Bronchial epithelial cell (primary cell): ENCODE measurements around the gene NELFA. TPM values are rescaled to one million over a fixed set of nuclear protein-coding genes. Genes with fewer than 3 reads are reported as not detected.

ENCODE experiments used
- DNase-seq: peaks from one replicate; pipeline ENCODE4 v3.0.0-alpha.2; 2010; ENCODE audit warnings: low read depth
- FAIRE-seq: peaks from 2 replicates; lab custom pipeline; 2011; peaks lifted over from hg19 to GRCh38; lab: Jason Lieb, UNC
- H3K27me3 ChIP-seq: 2 replicates; pipeline ENCODE4 v1.5.1; 2011; ENCODE audit warnings: low read length; ENCODE audit not compliant: control insufficient read depth, insufficient read depth
- H3K36me3 ChIP-seq: 2 replicates; pipeline ENCODE4 v1.5.1; 2011; ENCODE audit warnings: low read length; ENCODE audit not compliant: control insufficient read depth, insufficient read depth
- H3K4me3 ChIP-seq: 2 replicates; pipeline ENCODE4 v1.5.1; 2011; ENCODE audit warnings: mild to moderate bottlenecking, low read depth, low read length, control low read depth
- total RNA-seq: library from RNA; depleted of rRNA; stranded (reverse); fragments of >200 nt; gene quantifications from 2 replicates; pipeline ENCODE4 v1.2.1, GENCODE V29; 2014
- TF ChIP-seq, protein P1 (sequence below): IDR thresholded peaks from 2 replicates; pipeline ENCODE4 v1.5.1; 2011; ENCODE audit warnings: mild to moderate bottlenecking, moderate library complexity, low read length, control low read depth, inconsistent platforms; ENCODE audit not compliant: insufficient read depth, severe bottlenecking

Gene NELFA
- total RNA-seq, 1 donor from 2014 or later, result 14.7 TPM

DNA sequence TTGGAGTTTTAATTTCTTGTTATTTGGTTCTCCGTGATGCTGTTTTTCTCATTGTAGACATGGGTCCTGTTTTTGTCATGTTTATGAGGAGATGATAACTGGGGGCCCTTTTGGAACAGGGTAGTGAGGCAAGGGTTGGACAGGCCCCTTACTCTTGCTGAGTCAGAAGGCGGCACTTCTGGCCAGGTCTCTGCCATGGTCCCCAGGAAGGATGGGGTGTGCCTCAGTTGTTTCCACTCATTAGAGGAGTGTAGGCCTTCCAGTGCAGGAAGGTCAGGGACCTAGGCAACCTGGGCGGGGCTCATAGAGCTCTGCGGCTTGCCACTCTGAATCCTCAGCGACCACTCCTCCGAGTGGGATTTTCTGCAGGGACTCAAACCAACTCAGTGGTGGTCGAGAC is 68.2 kb downstream of the NELFA start:
- DNase-seq (no peak), FAIRE-seq (no peak)
- TF ChIP-seq, protein P1, sequence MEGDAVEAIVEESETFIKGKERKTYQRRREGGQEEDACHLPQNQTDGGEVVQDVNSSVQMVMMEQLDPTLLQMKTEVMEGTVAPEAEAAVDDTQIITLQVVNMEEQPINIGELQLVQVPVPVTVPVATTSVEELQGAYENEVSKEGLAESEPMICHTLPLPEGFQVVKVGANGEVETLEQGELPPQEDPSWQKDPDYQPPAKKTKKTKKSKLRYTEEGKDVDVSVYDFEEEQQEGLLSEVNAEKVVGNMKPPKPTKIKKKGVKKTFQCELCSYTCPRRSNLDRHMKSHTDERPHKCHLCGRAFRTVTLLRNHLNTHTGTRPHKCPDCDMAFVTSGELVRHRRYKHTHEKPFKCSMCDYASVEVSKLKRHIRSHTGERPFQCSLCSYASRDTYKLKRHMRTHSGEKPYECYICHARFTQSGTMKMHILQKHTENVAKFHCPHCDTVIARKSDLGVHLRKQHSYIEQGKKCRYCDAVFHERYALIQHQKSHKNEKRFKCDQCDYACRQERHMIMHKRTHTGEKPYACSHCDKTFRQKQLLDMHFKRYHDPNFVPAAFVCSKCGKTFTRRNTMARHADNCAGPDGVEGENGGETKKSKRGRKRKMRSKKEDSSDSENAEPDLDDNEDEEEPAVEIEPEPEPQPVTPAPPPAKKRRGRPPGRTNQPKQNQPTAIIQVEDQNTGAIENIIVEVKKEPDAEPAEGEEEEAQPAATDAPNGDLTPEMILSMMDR, result no peak
- no peaks in the 10 kb centered on the region for H3K27me3 ChIP-seq
- H3K36me3 ChIP-seq, result peaks cover 9% of the 10 kb centered on the region
- no peak overlapping the region for H3K4me3 ChIP-seq

DNA sequence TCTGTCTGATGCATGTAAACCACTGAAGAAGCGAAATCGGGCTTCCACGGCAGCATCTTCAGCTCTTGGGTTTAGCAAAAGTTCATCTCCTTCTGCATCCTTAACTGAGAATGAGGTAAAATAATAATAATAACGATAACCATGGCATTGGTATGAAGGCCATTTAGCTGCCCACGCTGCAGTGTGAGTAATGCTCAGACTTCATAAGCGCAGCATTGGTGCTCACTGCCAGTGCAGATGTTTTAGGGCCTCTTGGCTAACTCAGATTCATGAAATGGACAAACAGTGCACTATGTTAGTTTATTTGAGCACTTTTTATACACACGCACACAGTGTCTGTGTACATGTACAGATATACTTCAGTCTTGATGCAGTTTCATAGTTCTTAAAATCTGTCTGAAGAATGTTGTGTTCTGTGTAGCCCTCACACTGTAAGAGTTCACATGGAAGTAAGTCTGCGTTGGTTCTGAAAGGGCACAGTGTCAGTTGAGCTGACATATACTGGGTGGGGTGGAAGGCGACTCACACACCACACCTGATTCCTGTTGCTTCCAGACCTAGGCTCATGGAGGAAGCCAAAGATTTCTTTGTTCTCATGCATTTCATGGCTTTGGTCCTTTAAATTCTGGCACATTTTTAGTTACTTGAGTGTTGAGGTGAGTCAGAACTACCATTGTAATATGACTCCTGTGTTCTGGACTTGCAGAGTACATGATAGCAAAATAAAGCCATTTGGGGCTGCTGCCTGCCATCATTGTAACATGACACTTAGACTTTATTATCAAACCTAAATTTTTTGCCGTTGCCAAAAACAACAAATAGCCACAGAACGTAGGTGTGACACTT is 68.9 kb downstream of the NELFA start:
- Histone ChIP-seq H3K36me3 (peaks cover 9% of the 10 kb centered on the region), H3K4me3 (no peak overlapping the region), H3K27me3 (no peaks in the 10 kb centered on the region)
- DNase-seq, result peak; percentile 89
- TF ChIP-seq, protein P1, result no peak
- FAIRE-seq, result peak; percentile 96

DNA sequence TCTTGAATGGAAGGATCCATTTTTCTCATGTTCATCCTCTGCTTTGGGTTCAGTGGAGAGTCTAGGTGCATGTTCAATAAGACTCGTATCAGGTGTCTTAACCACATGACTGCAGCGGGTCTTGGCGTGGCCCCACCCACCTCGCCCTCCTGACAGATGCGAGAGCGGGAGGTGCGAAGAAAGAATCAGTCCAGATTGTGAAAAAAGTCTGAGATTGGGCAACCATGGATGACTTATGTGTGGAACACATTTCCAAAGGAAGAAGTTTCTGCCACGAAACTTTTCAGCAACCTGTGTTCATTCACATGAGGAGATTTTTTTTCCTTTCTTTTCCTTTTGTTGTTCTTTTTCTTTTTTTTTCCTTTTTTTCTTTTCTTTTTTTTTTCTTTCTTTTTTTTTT is 70.7 kb downstream of the NELFA start:
- DNase-seq (peak; percentile 10), FAIRE-seq (no peak)
- H3K36me3 ChIP-seq, result peaks cover 10% of the 10 kb centered on the region

DNA sequence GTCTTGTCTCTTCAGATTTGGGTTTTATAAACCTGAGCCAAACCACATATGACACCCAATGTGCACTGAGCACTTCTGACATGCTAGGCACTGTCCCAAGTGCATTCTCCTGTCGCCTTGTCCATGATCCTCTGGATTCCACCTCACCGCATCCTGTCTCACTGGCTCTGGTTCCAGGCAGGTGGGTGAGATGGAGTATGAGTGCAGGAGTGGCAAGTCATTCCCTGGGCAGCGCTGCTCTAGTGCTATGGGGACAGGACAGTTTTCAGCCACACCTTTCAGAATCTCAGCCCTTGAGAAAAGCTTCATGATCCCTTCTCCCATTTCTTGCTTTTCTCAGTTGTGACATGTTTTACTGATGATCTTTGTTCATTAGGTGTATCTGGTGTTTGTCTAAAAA is 71.2 kb downstream of the NELFA start:
- FAIRE-seq (no peak), DNase-seq (no peak)
- no peak overlapping the region for H3K4me3 ChIP-seq
- H3K27me3 ChIP-seq, result no peaks in the 10 kb centered on the region
- H3K36me3 ChIP-seq, result peaks cover 9% of the 10 kb centered on the region
- TF ChIP-seq, protein P1, result no peak

More for the DNA sequence above, 70.7 kb downstream of the NELFA start:
- Histone ChIP-seq H3K27me3 (no peaks in the 10 kb centered on the region), H3K4me3 (no peak overlapping the region)
- TF ChIP-seq, protein P1, result no peak

DNA sequence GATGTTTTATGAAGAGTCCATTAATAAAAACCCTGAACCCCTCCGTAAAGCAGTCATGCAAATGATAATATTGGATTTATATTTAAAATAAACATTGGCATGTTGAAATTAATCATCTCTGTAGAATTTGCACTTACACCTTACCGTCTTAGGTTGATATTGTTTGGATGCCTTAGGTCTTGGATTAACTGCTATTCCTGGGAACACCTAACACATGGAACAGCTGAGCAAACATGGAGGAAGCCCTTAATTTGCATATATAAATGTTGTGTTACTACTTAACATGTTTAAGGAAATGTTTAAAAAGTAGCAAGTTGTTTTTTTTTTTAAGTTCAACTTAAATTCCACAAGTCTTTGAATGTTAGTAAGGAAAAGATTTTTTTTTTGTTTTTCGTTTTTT is 75.1 kb downstream of the NELFA start:
- TF ChIP-seq, protein P1, result no peak
- Histone ChIP-seq H3K27me3 (no peaks in the 10 kb centered on the region), H3K4me3 (no peak overlapping the region), H3K36me3 (peaks cover 6% of the 10 kb centered on the region)
- no peak for FAIRE-seq
- no peak for DNase-seq
